Measurements from ENCODE around the gene HASPIN. TPM values are rescaled to one million over a fixed set of nuclear protein-coding genes. Genes with fewer than 3 reads are reported as not detected.
A peak's percentile ranks its signal among the peaks of the same experiment; 100 is the strongest.

HASPIN gene
- total RNA-seq, 1 experiment from 2014 or later = 30.1 TPM

DNA sequence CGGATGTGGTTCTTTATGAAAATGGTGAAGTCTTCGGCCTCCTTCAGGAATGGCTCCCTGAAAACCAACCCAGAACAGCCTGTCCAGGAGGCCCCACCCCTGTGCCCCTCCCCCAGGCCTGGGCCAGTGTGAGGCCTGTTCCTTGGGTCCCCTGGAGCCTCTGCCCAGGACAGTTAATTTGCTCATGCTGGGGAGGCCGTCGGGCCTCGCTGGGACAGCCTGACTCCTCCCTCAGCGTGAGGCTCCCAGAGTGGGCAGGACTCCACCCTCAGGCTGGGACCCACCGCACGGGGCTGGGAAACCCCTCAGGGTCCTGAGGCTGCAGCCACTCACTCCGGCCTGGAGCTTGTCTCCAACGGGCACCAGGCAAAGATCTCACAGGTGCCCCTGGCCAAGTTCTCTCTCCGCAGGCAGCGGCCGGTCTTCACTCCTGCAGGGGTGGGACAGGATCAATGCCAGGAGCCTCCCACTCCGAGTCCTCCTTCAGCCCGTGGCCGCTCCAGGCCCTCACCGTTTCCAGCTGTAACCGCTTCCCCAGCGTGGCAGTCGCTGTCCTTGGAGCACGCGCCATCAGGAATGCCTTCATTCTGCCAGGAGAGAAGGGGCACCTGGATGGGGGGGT is 33.5 kb upstream of the HASPIN start:
- no peaks in the 10 kb centered on the region for H3K4me1 ChIP-seq (ENCODE audit: insufficient read depth, low read length, poor library complexity, severe bottlenecking)
- no peak overlapping the region for H3K4me3 ChIP-seq (ENCODE audit: low read depth, low read length, poor library complexity, severe bottlenecking)
- no peaks in the 10 kb centered on the region for H3K36me3 ChIP-seq (ENCODE audit: insufficient read depth, low read length, poor library complexity, severe bottlenecking)
- TF ChIP-seq, protein P1, sequence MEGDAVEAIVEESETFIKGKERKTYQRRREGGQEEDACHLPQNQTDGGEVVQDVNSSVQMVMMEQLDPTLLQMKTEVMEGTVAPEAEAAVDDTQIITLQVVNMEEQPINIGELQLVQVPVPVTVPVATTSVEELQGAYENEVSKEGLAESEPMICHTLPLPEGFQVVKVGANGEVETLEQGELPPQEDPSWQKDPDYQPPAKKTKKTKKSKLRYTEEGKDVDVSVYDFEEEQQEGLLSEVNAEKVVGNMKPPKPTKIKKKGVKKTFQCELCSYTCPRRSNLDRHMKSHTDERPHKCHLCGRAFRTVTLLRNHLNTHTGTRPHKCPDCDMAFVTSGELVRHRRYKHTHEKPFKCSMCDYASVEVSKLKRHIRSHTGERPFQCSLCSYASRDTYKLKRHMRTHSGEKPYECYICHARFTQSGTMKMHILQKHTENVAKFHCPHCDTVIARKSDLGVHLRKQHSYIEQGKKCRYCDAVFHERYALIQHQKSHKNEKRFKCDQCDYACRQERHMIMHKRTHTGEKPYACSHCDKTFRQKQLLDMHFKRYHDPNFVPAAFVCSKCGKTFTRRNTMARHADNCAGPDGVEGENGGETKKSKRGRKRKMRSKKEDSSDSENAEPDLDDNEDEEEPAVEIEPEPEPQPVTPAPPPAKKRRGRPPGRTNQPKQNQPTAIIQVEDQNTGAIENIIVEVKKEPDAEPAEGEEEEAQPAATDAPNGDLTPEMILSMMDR (conservative IDR thresholded peaks at IDR 0.05; ENCODE audit: low read depth, low read length) = no peak
- TF ChIP-seq EZH2 (IDR thresholded peaks at IDR 0.05; ENCODE audit: borderline replicate concordance, low read depth, low read length, poor library complexity, severe bottlenecking) = no peak
- intact Hi-C loops (cut with micrococcal nuclease; ENCODE audit: unreplicated experiment) = no loop called here
- H3K9me3 ChIP-seq (ENCODE audit: low read depth, low read length, poor library complexity, severe bottlenecking) = no peaks in the 10 kb centered on the region
- no peak for DNase-seq (ENCODE audit: low spot score)
- ChIA-PET CTCF (no interaction called here), POLR2A (ENCODE audit: low non-redundant PET) (no interaction called here)
- peaks cover 8% of the 10 kb centered on the region for H3K27me3 ChIP-seq (replicated peaks; ENCODE audit: insufficient read depth, low read depth, low read length, poor library complexity)
- H3K27ac ChIP-seq (ENCODE audit: low read depth, low read length, poor library complexity, severe bottlenecking) = no peak overlapping the region
- no TSS peak for BruUV-seq (replicated peaks)

DNA sequence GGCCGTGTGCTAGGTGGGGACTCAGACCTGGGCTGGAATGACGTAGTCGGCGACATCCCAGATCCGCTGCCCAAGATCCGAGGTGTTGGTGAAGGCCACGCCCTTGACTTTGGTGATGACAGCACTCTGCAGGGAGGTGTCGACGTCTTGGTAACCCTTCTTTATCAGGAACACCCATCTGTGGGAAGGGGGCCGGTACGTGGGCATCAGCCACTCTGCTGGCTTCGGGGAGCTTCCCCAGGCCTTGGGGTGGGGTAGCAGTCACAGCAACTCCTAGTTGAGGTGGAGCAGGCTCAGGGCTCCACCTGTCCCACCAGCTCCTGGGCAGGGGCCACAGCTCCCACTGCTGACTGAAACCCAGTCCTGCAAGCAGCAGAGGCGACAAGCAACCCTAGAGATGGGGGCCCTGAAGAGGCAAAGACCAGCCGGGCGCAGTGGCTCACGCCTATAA is 32.1 kb upstream of the HASPIN start:
- Histone ChIP-seq H3K9me3 (ENCODE audit: low read depth, low read length, poor library complexity, severe bottlenecking) (no peaks in the 10 kb centered on the region), H3K36me3 (ENCODE audit: insufficient read depth, low read length, poor library complexity, severe bottlenecking) (no peaks in the 10 kb centered on the region), H3K4me1 (ENCODE audit: insufficient read depth, low read length, poor library complexity, severe bottlenecking) (peaks cover 7% of the 10 kb centered on the region), H3K4me3 (ENCODE audit: low read depth, low read length, poor library complexity, severe bottlenecking) (no peak overlapping the region), H3K27me3 (replicated peaks; ENCODE audit: insufficient read depth, low read depth, low read length, poor library complexity) (peaks cover 21% of the 10 kb centered on the region), H3K27ac (ENCODE audit: low read depth, low read length, poor library complexity, severe bottlenecking) (no peak overlapping the region)
- intact Hi-C loops (cut with micrococcal nuclease; ENCODE audit: unreplicated experiment) = no loop called here
- TF ChIP-seq, protein P1 (conservative IDR thresholded peaks at IDR 0.05; ENCODE audit: low read depth, low read length) = no peak
- no peak for TF ChIP-seq EZH2 (IDR thresholded peaks at IDR 0.05; ENCODE audit: borderline replicate concordance, low read depth, low read length, poor library complexity, severe bottlenecking)
- no peak for DNase-seq (ENCODE audit: low spot score)
- CTCF ChIA-PET = no interaction called here
- no TSS peak for BruUV-seq (replicated peaks)
- POLR2A ChIA-PET (ENCODE audit: low non-redundant PET) = no interaction called here

DNA sequence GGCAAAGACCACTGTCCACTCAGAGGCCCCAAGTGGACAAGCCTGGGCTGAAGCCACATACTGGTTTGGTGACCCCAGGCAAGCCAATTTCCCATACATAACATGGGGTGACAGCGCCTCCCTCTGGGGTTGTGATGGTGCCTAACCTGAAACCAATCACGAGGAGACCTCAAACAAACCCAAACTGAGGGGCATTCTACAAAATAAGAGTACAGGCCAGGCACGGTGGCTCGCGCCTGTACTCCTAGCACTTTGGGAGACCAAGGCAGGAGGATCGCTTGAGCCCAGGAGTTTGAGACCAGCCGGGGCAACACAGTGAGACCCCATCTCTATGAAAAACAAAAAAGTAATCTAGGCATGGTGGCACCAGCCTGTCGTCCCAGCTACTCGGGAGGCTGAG is 31.4 kb upstream of the HASPIN start:
- Histone ChIP-seq H3K9me3 (ENCODE audit: low read depth, low read length, poor library complexity, severe bottlenecking) (no peaks in the 10 kb centered on the region), H3K4me1 (ENCODE audit: insufficient read depth, low read length, poor library complexity, severe bottlenecking) (peaks cover 7% of the 10 kb centered on the region), H3K27ac (ENCODE audit: low read depth, low read length, poor library complexity, severe bottlenecking) (no peak overlapping the region), H3K4me3 (ENCODE audit: low read depth, low read length, poor library complexity, severe bottlenecking) (no peak overlapping the region), H3K27me3 (replicated peaks; ENCODE audit: insufficient read depth, low read depth, low read length, poor library complexity) (peaks cover 24% of the 10 kb centered on the region), H3K36me3 (ENCODE audit: insufficient read depth, low read length, poor library complexity, severe bottlenecking) (no peaks in the 10 kb centered on the region)
- no peak for DNase-seq (ENCODE audit: low spot score)
- no TSS peak for BruUV-seq (replicated peaks)
- CTCF ChIA-PET = no interaction called here
- intact Hi-C loops (cut with micrococcal nuclease; ENCODE audit: unreplicated experiment) = no loop called here
- TF ChIP-seq, protein P1 (conservative IDR thresholded peaks at IDR 0.05; ENCODE audit: low read depth, low read length) = peak; percentile 19; the same call in 1 of the 2 replicates
- no peak for TF ChIP-seq EZH2 (IDR thresholded peaks at IDR 0.05; ENCODE audit: borderline replicate concordance, low read depth, low read length, poor library complexity, severe bottlenecking)
- POLR2A ChIA-PET (ENCODE audit: low non-redundant PET) = no interaction called here

Measured in A673 (cell line).